Body of pancreas (tissue), 4 donors: ENCODE measurements around the gene ZNF222. TPM values are rescaled to one million over a fixed set of nuclear protein-coding genes. Genes with fewer than 3 reads are reported as not detected.

Experiments
- ATAC-seq: fragments of 150-250 bp; one replicate; pipeline ENCODE4 v1.9.1; 2016
- DNase-seq, 4 donors: peaks; one replicate each; pipeline ENCODE4 v3.0.0-alpha.2; 2019
- H3K27ac ChIP-seq, 4 donors: fragments of 200-600 bp; sonication (generic); 1 replicate in 3 of 4; 2 replicates in 1 of 4; pipeline versions ENCODE4 v1.5.1 to v1.6.1; 2016 to 2019; ENCODE audit warnings: mild to moderate bottlenecking in 1 of 4, mixed read lengths in 1 of 4, moderate library complexity in 1 of 4
- H3K27me3 ChIP-seq, 2 donors: fragments of 200-600 bp; sonication (generic); one replicate each; pipeline ENCODE4 v1.6.0; 2016; ENCODE audit warnings: mild to moderate bottlenecking in 1 of 2
- H3K36me3 ChIP-seq, 2 donors: fragments of 200-600 bp; sonication (generic); replicated peaks in 1 of 2; 2 replicates each; pipeline ENCODE4 v1.5.1; 2016; ENCODE audit warnings: low read depth in 2 of 2; ENCODE audit not compliant: insufficient read depth in 1 of 2
- H3K4me1 ChIP-seq: fragments of 200-600 bp; sonication (generic); one replicate; pipeline ENCODE4 v1.6.0; 2016
- H3K4me3 ChIP-seq, 2 donors: fragments of 200-600 bp; sonication (generic); 1 replicate in 1 of 2; 2 replicates in 1 of 2; pipeline ENCODE4 v1.5.1; 2016 to 2019
- H3K9me3 ChIP-seq, 3 donors: fragments of 200-600 bp; sonication (generic); 1 replicate in 2 of 3; 2 replicates in 1 of 3; pipeline ENCODE4 v1.5.1; 2016
- CTCF ChIP-seq, 7 experiments: fragments of 450-650 bp in 4 of 7; fragments of 200-600 bp in 3 of 7; sonication (generic) in 3 of 7; IDR thresholded peaks; one replicate each; pipeline ENCODE4 v1.5.1; 2016 to 2019; ENCODE audit warnings: antibody characterized with exemption in 7 of 7
- POLR2A ChIP-seq, 3 donors: fragments of 450-650 bp; IDR thresholded peaks; one replicate each; pipeline ENCODE4 v1.6.1; 2016; ENCODE audit warnings: antibody characterized with exemption in 3 of 3, mild to moderate bottlenecking in 2 of 3
- WGBS, 2 donors: methylation state at CpG; one replicate each; pipeline ENCODE4 v1.1.5; 2017; 5-methylcytosine and 5-hydroxymethylcytosine counted together
- intact Hi-C: fragments of 100-400 bp; cut with DNase I; formaldehyde crosslinking; loops from one replicate; pipeline ENCODE4 v1.15.1; 2023
- total RNA-seq, 2 donors: library from RNA; depleted of rRNA; stranded (reverse); fragments of >200 nt; gene quantifications; one replicate each; pipeline ENCODE4 v1.1.0, GENCODE V29; 2016

Gene ZNF222
- total RNA-seq, 2 donors from 2014 or later: 2.1 TPM; not detected in 1

GRCh38 chr19:43984687-43985000, 40.5 kb upstream of the ZNF222 start:
- TF ChIP-seq POLR2A (IDR thresholded peaks at IDR 0.05) (no peak), CTCF (IDR thresholded peaks at IDR 0.05) (no peak)
- no peaks in the 10 kb centered on the region for H3K27me3 ChIP-seq
- H3K4me3 ChIP-seq: peak overlapping the region; percentile 35 to 54
- H3K36me3 ChIP-seq: no peaks in the 10 kb centered on the region
- ATAC-seq (peak; percentile 6), DNase-seq (peak in 1 of 4 donors; percentile 7)
- H3K9me3 ChIP-seq: peaks cover 0 to 4% (median 3%) of the 10 kb centered on the region in 3 donors
- peak overlapping the region in 2 of 4 donors; percentile 55 to 74 for H3K27ac ChIP-seq
- peaks cover 7% of the 10 kb centered on the region for H3K4me1 ChIP-seq
- 1 to 4% methylated on average over 11 to 14 of the region's 14 CpGs for WGBS, 2 donors
- intact Hi-C loops: no loop called here

GRCh38 chr19:43997631-43998290, 27.4 kb upstream of the ZNF222 start:
- DNase-seq (no peak), ATAC-seq (no peak)
- Histone ChIP-seq H3K4me3 (no peak overlapping the region), H3K36me3 (peaks cover 16 to 25% of the 10 kb centered on the region in 2 donors), H3K9me3 (peaks cover 0 to 25% (median 0%) of the 10 kb centered on the region in 3 donors), H3K27ac (no peak overlapping the region), H3K4me1 (peaks cover 6% of the 10 kb centered on the region), H3K27me3 (no peaks in the 10 kb centered on the region)
- intact Hi-C loops: no loop called here
- no peak for TF ChIP-seq CTCF (IDR thresholded peaks at IDR 0.05)
- no peak for TF ChIP-seq POLR2A (IDR thresholded peaks at IDR 0.05)
- 79 to 85% methylated on average over 10 of the region's 10 CpGs for WGBS, 2 donors

- H3K9me3 ChIP-seq: peaks cover 0 to 13% (median 0%) of the 10 kb centered on the region in 3 donors
- WGBS, 2 donors: 10 to 16% methylated on average over 8 of the region's 8 CpGs
- peak overlapping the region; percentile 55 to 79 (median 61) for H3K27ac ChIP-seq
- intact Hi-C loops: loop anchor here (10.0 kb wide), 1 partner anchor 113 kb away; the partner anchor contains the start of gene ZNF225
- peaks cover 13% of the 10 kb centered on the region for H3K4me1 ChIP-seq
- DNase-seq: no peak
- TF ChIP-seq CTCF (IDR thresholded peaks at IDR 0.05) (no peak), POLR2A (IDR thresholded peaks at IDR 0.05) (no peak)
- H3K36me3 ChIP-seq: no peaks in the 10 kb centered on the region
- no peak for ATAC-seq
- H3K4me3 ChIP-seq: peak overlapping the region; percentile 77 to 80
- no peaks in the 10 kb centered on the region for H3K27me3 ChIP-seq
Measured at GRCh38 chr19:44002212-44002565, 23.0 kb upstream of the ZNF222 start.

GRCh38 chr19:44002566-44003460, 22.4 kb upstream of the ZNF222 start, which contains the start of gene ZNF230:
Gene ZNF230 (plus strand): TSS chr19:44002957. CDS start chr19:44007079, 4,122 bp downstream.
- H3K27ac ChIP-seq: peak within 1 kb of the TSS; percentile 55 to 79 (median 61)
- DNase-seq: peak; percentile 91 to 97 (median 93)
- intact Hi-C loops: loop anchor here (10.0 kb wide), 1 partner anchor 112 kb away; the partner anchor contains the start of gene ZNF225
- H3K4me3 ChIP-seq: peak within 1 kb of the TSS; percentile 77 to 80
- TF ChIP-seq CTCF (IDR thresholded peaks at IDR 0.05): no peak
- peak in 2 of 3 donors; percentile 46 to 51 for TF ChIP-seq POLR2A (IDR thresholded peaks at IDR 0.05)
- WGBS, 2 donors: 0% methylated on average over 43 to 48 of the region's 48 CpGs
- H3K27me3 ChIP-seq: no peaks in the 10 kb centered on the region
- H3K36me3 ChIP-seq: peaks cover 0 to 5% of the 10 kb centered on the region in 2 donors
- peak; percentile 100 for ATAC-seq
- H3K9me3 ChIP-seq: peaks cover 0 to 11% (median 0%) of the 10 kb centered on the region in 3 donors
- peaks cover 13% of the 10 kb centered on the region for H3K4me1 ChIP-seq
